ENCODE results near the gene ACER2. TPM values are rescaled to one million over a fixed set of nuclear protein-coding genes. Genes with fewer than 3 reads are reported as not detected.

The ACER2 gene
- total RNA-seq, 4 donors from 2014 or later, result 2.8 to 13.5 (median 6.9) TPM

DNA sequence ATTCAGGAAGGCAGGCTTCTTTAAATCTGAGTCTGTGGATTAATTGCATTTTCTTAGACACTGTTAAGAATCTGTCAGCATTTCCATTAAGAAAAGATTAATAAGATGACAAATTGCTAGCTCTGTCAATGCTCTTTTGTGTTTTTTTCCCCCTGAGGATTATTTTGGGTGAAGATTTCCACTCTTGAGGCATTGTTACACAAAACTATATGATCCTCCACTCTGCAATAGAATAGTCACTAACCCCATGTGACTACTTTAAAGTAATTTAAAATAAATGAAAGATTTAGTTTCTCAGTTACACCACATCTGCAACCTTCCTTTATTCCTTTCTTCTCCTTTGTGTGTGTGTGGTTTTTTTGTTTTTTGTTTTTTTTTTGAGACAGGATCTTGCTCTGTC is 82.0 kb downstream of the ACER2 start:
- Histone ChIP-seq H3K9me3 (no peaks in the 10 kb centered on the region), H3K27ac (no peak overlapping the region), H3K27me3 (no peaks in the 10 kb centered on the region), H3K4me1 (no peaks in the 10 kb centered on the region), H3K36me3 (no peaks in the 10 kb centered on the region), H3K4me3 (no peak overlapping the region)
- no peak for TF ChIP-seq POLR2A (IDR thresholded peaks at IDR 0.05)
- TF ChIP-seq, protein P1, sequence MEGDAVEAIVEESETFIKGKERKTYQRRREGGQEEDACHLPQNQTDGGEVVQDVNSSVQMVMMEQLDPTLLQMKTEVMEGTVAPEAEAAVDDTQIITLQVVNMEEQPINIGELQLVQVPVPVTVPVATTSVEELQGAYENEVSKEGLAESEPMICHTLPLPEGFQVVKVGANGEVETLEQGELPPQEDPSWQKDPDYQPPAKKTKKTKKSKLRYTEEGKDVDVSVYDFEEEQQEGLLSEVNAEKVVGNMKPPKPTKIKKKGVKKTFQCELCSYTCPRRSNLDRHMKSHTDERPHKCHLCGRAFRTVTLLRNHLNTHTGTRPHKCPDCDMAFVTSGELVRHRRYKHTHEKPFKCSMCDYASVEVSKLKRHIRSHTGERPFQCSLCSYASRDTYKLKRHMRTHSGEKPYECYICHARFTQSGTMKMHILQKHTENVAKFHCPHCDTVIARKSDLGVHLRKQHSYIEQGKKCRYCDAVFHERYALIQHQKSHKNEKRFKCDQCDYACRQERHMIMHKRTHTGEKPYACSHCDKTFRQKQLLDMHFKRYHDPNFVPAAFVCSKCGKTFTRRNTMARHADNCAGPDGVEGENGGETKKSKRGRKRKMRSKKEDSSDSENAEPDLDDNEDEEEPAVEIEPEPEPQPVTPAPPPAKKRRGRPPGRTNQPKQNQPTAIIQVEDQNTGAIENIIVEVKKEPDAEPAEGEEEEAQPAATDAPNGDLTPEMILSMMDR (IDR thresholded peaks at IDR 0.05), result no peak
- DNase-seq, result no peak
- intact Hi-C loops (cut with DNase I; ENCODE audit: low total_unique reads), result no loop called here

DNA sequence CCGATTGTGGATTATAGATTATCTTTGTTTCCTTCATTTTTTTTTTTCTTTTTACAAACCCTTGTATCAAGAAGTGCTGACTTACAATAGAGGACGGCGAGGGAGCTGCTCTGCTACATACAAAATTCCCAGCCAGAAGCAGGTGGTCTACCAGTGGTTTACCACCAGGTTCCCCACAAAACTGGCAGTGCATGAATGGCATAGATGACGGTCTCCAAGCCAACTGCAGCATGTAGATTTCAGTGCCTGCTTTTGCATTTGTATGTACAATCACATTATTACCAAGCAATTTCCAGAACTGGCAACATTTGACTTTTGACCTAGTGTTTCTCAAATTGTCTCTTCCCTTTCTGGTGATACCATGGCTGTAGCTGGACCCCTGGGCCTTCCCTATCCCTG is 84.0 kb downstream of the ACER2 start:
- Histone ChIP-seq H3K36me3 (no peaks in the 10 kb centered on the region), H3K27me3 (no peaks in the 10 kb centered on the region), H3K4me1 (no peaks in the 10 kb centered on the region), H3K27ac (no peak overlapping the region), H3K4me3 (no peak overlapping the region), H3K9me3 (no peaks in the 10 kb centered on the region)
- no peak for DNase-seq
- no peak for TF ChIP-seq POLR2A (IDR thresholded peaks at IDR 0.05)
- TF ChIP-seq, protein P1 (IDR thresholded peaks at IDR 0.05), result no peak
- intact Hi-C loops (cut with DNase I; ENCODE audit: low total_unique reads), result no loop called here

GRCh38 chr9:19493174-19493811 is 84.5 kb downstream of the ACER2 start:
- TF ChIP-seq, protein P1 (IDR thresholded peaks at IDR 0.05), result peak; percentile 68 to 73 (median 70)
- TF ChIP-seq POLR2A (IDR thresholded peaks at IDR 0.05), result no peak
- Histone ChIP-seq H3K4me3 (peak overlapping the region; percentile 24 to 38), H3K36me3 (no peaks in the 10 kb centered on the region), H3K9me3 (no peaks in the 10 kb centered on the region), H3K27ac (peak overlapping the region; percentile 57 to 66), H3K27me3 (no peaks in the 10 kb centered on the region), H3K4me1 (no peaks in the 10 kb centered on the region)
- intact Hi-C loops (cut with DNase I; ENCODE audit: low total_unique reads), result no loop called here
- DNase-seq, result peak; percentile 28 to 69

- Histone ChIP-seq H3K27ac (peak overlapping the region; percentile 57 to 66), H3K4me1 (no peaks in the 10 kb centered on the region), H3K36me3 (no peaks in the 10 kb centered on the region), H3K4me3 (peak overlapping the region; percentile 24 to 38), H3K9me3 (no peaks in the 10 kb centered on the region), H3K27me3 (no peaks in the 10 kb centered on the region)
- TF ChIP-seq, protein P1 (IDR thresholded peaks at IDR 0.05), result no peak
- no peak for TF ChIP-seq POLR2A (IDR thresholded peaks at IDR 0.05)
- DNase-seq, result no peak
- intact Hi-C loops (cut with DNase I; ENCODE audit: low total_unique reads), result no loop called here
These were observed 85.1 kb downstream of the ACER2 start for GRCh38 chr9:19493876-19494275.

DNA sequence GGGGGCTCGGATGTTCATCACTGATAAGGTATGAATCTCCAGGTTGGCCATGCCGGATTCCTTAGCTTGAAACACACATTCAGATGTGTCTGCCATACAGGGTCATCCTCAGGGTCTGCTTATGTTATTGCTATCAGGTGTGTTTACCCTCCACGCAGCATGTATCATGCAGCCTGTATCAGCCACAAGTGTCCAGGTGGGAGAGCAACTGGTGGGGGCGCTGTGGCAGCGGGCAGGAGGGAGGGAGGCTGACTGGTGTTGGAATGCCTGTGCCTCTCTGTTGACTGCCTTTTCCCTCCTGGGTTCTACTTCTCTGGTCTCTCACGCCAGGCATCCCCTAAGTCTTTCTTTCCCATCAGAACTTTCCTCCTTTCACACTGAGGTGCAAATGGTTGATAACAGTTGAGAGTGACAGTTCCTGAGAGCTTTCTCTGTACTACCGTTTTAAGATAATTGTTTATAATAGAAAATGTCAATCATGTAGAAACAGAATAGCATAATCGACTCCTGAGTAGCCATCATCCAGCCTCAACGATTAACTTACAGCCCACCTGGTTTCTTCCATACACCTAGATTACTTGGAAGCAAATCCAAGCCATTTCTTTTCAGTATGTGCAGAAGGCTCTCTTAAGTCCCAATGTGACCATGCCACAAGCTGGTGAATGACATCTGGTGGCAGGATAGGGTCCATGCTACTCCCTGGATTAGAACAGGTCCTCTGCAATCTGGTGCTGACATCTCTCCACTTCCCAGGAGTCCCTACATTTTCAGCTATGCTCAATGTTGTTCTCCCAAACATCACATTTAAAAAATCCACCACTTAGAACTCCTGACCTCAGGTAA is 86.6 kb downstream of the ACER2 start:
- H3K4me1 ChIP-seq, result no peaks in the 10 kb centered on the region
- intact Hi-C loops (cut with DNase I; ENCODE audit: low total_unique reads), result no loop called here
- H3K9me3 ChIP-seq, result no peaks in the 10 kb centered on the region
- no peaks in the 10 kb centered on the region for H3K36me3 ChIP-seq
- H3K4me3 ChIP-seq, result no peak overlapping the region
- H3K27ac ChIP-seq, result no peak overlapping the region
- no peaks in the 10 kb centered on the region for H3K27me3 ChIP-seq
- no peak for DNase-seq
- TF ChIP-seq, protein P1 (IDR thresholded peaks at IDR 0.05), result no peak
- TF ChIP-seq POLR2A (IDR thresholded peaks at IDR 0.05), result no peak
